Astrocyte (in vitro differentiated cells and primary cell): ENCODE measurements around the gene PARD3B. TPM values are rescaled to one million over a fixed set of nuclear protein-coding genes. Genes with fewer than 3 reads are reported as not detected.

Source experiments
- DNase-seq: peaks from one replicate; pipeline ENCODE4 v3.0.0-alpha.2; 2010; ENCODE audit warnings: low read depth
- FAIRE-seq: peaks from 2 replicates; lab custom pipeline; 2011; peaks lifted over from hg19 to GRCh38; lab: Jason Lieb, UNC
- H2AFZ ChIP-seq: 2 replicates; pipeline ENCODE4 v1.6.0; 2012; ENCODE audit warnings: low read depth, low read length, inconsistent platforms
- H3K27ac ChIP-seq: 2 replicates; pipeline ENCODE4 v1.5.1; 2011; ENCODE audit warnings: low read depth, low read length, inconsistent platforms
- H3K27me3 ChIP-seq: 2 replicates; pipeline ENCODE4 v1.6.0; 2011; ENCODE audit warnings: low read length, inconsistent platforms; ENCODE audit not compliant: insufficient read depth
- H3K36me3 ChIP-seq: 2 replicates; pipeline ENCODE4 v1.5.1; 2011; ENCODE audit warnings: low read length, inconsistent platforms; ENCODE audit not compliant: insufficient read depth
- H3K4me1 ChIP-seq: 2 replicates; pipeline ENCODE4 v1.5.1; 2011; ENCODE audit warnings: low read length, inconsistent platforms; ENCODE audit not compliant: insufficient read depth
- H3K4me2 ChIP-seq: 2 replicates; pipeline ENCODE4 v1.6.0; 2012; ENCODE audit warnings: low read length, inconsistent platforms
- H3K4me3 ChIP-seq: 2 replicates; pipeline ENCODE4 v1.5.1; 2011; ENCODE audit warnings: low read depth, mild to moderate bottlenecking, low read length, inconsistent platforms; ENCODE audit not compliant: insufficient read depth
- H3K79me2 ChIP-seq: 2 replicates; pipeline ENCODE4 v1.6.0; 2012; ENCODE audit warnings: mild to moderate bottlenecking, low read length, inconsistent platforms; ENCODE audit not compliant: insufficient read depth
- H3K9ac ChIP-seq: 2 replicates; pipeline ENCODE4 v1.6.0; 2012; ENCODE audit warnings: mild to moderate bottlenecking, low read length, inconsistent platforms
- H3K9me3 ChIP-seq: 2 replicates; pipeline ENCODE4 v1.5.1; 2012; ENCODE audit warnings: low read depth, mild to moderate bottlenecking, low read length, inconsistent platforms; ENCODE audit not compliant: insufficient read depth
- H4K20me1 ChIP-seq: 2 replicates; pipeline ENCODE4 v1.6.0; 2012; ENCODE audit warnings: low read length, inconsistent platforms; ENCODE audit not compliant: insufficient read depth
- H3K27ac Mint-ChIP-seq: one replicate; pipeline ENCODE4 v1.8.0; 2021; ENCODE audit warnings: mild to moderate bottlenecking, mixed read lengths; ENCODE audit not compliant: unreplicated experiment
- H3K27me3 Mint-ChIP-seq: one replicate; pipeline ENCODE4 v1.8.0; 2021; ENCODE audit warnings: low read depth, mixed read lengths; ENCODE audit not compliant: unreplicated experiment
- H3K36me3 Mint-ChIP-seq: one replicate; pipeline ENCODE4 v1.8.0; 2021; ENCODE audit warnings: low read depth, mixed read lengths; ENCODE audit not compliant: unreplicated experiment
- H3K4me1 Mint-ChIP-seq: one replicate; pipeline ENCODE4 v1.8.0; 2021; ENCODE audit warnings: low read depth, mixed read lengths; ENCODE audit not compliant: unreplicated experiment
- H3K4me3 Mint-ChIP-seq: one replicate; pipeline ENCODE4 v1.8.0; 2021; ENCODE audit warnings: mild to moderate bottlenecking, moderate library complexity, mixed read lengths; ENCODE audit not compliant: unreplicated experiment
- H3K9me3 Mint-ChIP-seq: one replicate; pipeline ENCODE4 v1.8.0; 2021; ENCODE audit warnings: mild to moderate bottlenecking, mixed read lengths; ENCODE audit not compliant: unreplicated experiment
- CTCF ChIP-seq: IDR thresholded peaks from 2 replicates; pipeline ENCODE4 v1.5.1; 2011; ENCODE audit warnings: low read depth, mild to moderate bottlenecking, inconsistent platforms, low read length, moderate library complexity; ENCODE audit not compliant: insufficient read depth
- EZH2 ChIP-seq: IDR thresholded peaks from 2 replicates; pipeline ENCODE4 v1.6.1; 2012; ENCODE audit warnings: mild to moderate bottlenecking, low read length, inconsistent platforms; ENCODE audit not compliant: insufficient read depth
- total RNA-seq: library from RNA; stranded (reverse); gene quantifications from 2 replicates; pipeline ENCODE4 v1.2.1, GENCODE V29; 2021

The PARD3B gene
- total RNA-seq, 1 donor from 2014 or later = 6.5 TPM

DNA sequence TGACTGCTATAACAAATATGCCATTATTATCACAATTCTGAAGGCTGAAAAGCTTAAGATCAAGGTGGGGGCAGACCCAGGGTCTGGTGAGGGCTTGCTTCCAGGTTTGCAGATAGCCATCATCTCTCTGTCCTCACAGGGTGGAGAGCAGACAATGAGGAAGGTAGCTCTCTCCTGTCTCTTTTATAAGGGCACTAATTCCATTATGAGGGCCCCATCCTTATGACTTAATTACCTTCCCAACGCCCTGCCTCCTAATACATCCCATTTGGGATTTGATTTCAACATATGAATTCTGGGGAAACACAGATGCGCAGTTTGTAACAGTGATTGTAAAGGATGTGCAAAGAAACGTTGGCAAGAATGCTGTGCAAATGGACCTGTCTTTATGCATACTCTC is 44.8 kb downstream of the PARD3B start:
- no peaks in the 10 kb centered on the region for H3K36me3 ChIP-seq
- FAIRE-seq (no peak), DNase-seq (no peak)
- TF ChIP-seq CTCF (no peak), EZH2 (no peak)
- H3K9ac ChIP-seq = no peak overlapping the region
- no peaks in the 10 kb centered on the region for H3K79me2 ChIP-seq
- no peaks in the 10 kb centered on the region for H3K27me3 Mint-ChIP-seq
- H4K20me1 ChIP-seq = no peaks in the 10 kb centered on the region
- H3K27me3 ChIP-seq = no peaks in the 10 kb centered on the region
- peaks cover 3% of the 10 kb centered on the region for H3K9me3 Mint-ChIP-seq
- H3K4me1 ChIP-seq = no peaks in the 10 kb centered on the region
- H3K4me1 Mint-ChIP-seq = no peaks in the 10 kb centered on the region
- H3K9me3 ChIP-seq = no peaks in the 10 kb centered on the region
- no peak overlapping the region for H3K27ac Mint-ChIP-seq
- H3K27ac ChIP-seq = no peak overlapping the region
- H3K36me3 Mint-ChIP-seq = peaks cover 8% of the 10 kb centered on the region
- no peak overlapping the region for H3K4me3 Mint-ChIP-seq
- H3K4me2 ChIP-seq = no peak overlapping the region
- H2AFZ ChIP-seq = no peak overlapping the region
- H3K4me3 ChIP-seq = no peak overlapping the region

DNA sequence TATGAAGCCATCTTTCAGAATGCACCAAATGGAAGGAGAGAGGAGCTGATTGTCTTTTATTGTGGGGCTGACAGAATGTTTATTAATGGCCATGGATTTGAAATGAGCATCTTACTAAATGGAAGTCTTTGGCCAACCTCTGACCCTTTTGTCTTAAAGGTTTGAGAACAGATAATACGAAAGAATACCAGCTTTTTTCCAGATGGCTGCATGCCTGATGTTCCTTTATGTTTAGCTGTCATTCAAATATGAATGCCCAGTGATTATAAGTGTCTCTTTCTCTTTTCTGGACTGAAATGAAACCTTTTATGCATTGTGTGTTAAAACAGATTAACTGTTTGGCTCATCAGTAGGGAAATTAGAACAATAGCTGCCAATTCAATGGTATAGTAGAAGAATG is 46.0 kb downstream of the PARD3B start:
- DNase-seq (no peak), FAIRE-seq (no peak)
- no peaks in the 10 kb centered on the region for H3K36me3 ChIP-seq
- H3K27me3 ChIP-seq = no peaks in the 10 kb centered on the region
- no peak overlapping the region for H2AFZ ChIP-seq
- no peaks in the 10 kb centered on the region for H3K79me2 ChIP-seq
- no peak overlapping the region for H3K27ac ChIP-seq
- H3K4me3 ChIP-seq = no peak overlapping the region
- H3K9me3 ChIP-seq = no peaks in the 10 kb centered on the region
- Mint-ChIP-seq H3K9me3 (peaks cover 3% of the 10 kb centered on the region), H3K36me3 (peaks cover 8% of the 10 kb centered on the region), H3K4me1 (no peaks in the 10 kb centered on the region), H3K27me3 (no peaks in the 10 kb centered on the region), H3K4me3 (no peak overlapping the region), H3K27ac (no peak overlapping the region)
- H4K20me1 ChIP-seq = no peaks in the 10 kb centered on the region
- H3K4me1 ChIP-seq = no peaks in the 10 kb centered on the region
- no peak for TF ChIP-seq CTCF
- no peak for TF ChIP-seq EZH2
- H3K9ac ChIP-seq = no peak overlapping the region
- no peak overlapping the region for H3K4me2 ChIP-seq

DNA sequence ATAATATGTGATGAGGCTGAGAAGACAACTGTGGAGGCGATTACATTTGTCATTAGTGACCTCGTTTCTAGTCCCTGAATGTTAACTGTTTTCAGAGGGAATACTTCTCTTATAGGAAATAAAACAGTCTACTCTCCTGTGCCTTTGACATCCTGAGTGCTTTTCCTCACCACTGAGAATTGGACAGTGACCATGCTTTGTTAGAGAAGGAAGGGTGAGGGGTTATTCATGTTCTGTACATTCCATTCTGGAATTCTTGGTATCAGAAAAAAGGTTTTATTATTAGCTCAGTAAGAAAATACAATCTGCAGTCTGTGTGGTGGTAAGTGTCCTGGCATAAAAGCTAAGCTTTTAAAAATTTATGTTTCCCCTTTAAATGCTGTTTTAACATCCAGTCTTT is 58.8 kb downstream of the PARD3B start:
- Mint-ChIP-seq H3K36me3 (no peaks in the 10 kb centered on the region), H3K27me3 (no peaks in the 10 kb centered on the region), H3K4me1 (peaks cover 12% of the 10 kb centered on the region), H3K9me3 (peaks cover 3% of the 10 kb centered on the region), H3K4me3 (no peak overlapping the region), H3K27ac (no peak overlapping the region)
- Histone ChIP-seq H3K27ac (no peak overlapping the region), H3K4me2 (no peak overlapping the region), H3K36me3 (no peaks in the 10 kb centered on the region), H3K9me3 (no peaks in the 10 kb centered on the region), H2AFZ (no peak overlapping the region), H3K27me3 (no peaks in the 10 kb centered on the region), H3K9ac (no peak overlapping the region), H3K4me3 (no peak overlapping the region), H3K79me2 (no peaks in the 10 kb centered on the region), H3K4me1 (peaks cover 11% of the 10 kb centered on the region), H4K20me1 (no peaks in the 10 kb centered on the region)
- TF ChIP-seq EZH2 = no peak
- no peak for TF ChIP-seq CTCF
- FAIRE-seq (no peak), DNase-seq (peak; percentile 62)
